ENCODE results near the gene EFR3B.
"Not testable (repeated sequence)": the region's sequence is repeated elsewhere in the genome, so short reads cannot be mapped to it uniquely, and the experiment has no call there.

Gene EFR3B

GRCh38 chr2:25149646-25150045, 107.8 kb downstream of the EFR3B start:
- no peak for DNase-seq (ENCODE audit: low read depth in 2 of 2)

GRCh38 chr2:25150993-25151392, 109.1 kb downstream of the EFR3B start:
- not testable (repeated sequence) for DNase-seq (ENCODE audit: low read depth in 2 of 2)

DNA sequence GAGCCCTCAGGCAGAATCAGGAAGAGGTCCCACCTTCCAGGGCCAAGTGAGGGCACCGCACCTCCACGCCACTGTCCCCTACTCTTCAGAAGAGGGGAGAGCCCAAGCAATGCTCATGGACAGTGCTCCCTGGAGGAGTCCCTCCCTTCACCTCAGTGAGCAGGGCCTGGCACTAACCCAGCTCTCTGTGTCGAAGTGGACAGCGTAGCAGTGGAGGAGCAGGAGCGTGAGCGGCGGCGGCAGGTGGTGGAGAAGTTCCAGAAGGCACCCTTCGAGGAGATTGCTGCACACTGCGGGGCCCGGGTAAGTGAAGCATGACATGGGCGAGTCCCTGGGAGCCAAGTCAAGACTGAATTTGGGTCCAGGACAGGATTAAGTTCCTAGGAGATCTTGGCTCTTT, 109.8 kb downstream of the EFR3B start:
- no peak for DNase-seq (ENCODE audit: low read depth in 2 of 2)

- DNase-seq (ENCODE audit: low read depth in 2 of 2) = no peak
Observed at GRCh38 chr2:25155401-25155800, 113.5 kb downstream of the EFR3B start.

DNA sequence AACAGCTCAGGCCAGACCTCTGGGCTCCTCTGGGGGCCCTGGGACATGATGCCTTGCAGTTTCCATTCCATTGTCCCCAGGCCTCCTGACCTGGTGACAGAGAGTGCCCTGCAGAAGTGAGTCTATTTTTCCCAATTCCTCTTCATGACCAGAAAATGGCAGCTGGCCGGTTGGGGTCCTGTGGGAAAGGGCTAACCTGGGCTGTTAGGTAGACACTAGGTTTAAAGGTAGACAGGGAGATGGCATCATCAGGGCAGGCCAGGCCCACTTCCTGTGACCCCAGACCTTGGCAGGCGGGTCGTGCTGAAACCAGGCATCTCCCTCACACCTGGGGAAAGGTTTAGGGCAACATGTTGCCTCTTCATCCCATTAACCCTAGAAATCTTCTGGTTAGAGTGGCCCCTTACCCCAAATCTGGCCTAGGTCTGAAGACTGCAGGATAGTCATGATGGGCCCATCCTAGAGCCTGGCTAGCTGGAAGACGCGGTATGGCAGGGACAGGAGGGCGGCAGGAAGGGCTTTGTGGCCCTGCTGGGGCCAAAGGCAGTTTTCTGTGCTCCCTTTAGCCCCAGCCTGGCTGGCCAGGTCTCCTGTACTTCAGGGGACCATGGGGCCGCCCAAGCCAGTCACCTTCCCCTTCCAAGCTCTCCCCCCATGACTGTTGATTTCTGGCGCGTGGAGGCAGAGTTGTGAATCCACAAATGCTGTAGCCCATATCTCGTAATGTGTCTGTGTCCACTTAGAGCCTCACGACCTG, 116.4 kb downstream of the EFR3B start:
- DNase-seq (ENCODE audit: low read depth in 2 of 2) = no peak

GRCh38 chr2:25159949-25160348, 118.1 kb downstream of the EFR3B start:
- no peak for DNase-seq (ENCODE audit: low read depth in 2 of 2)

- DNase-seq (ENCODE audit: low read depth in 2 of 2) = no peak
Observed at GRCh38 chr2:25160376-25160775, 118.5 kb downstream of the EFR3B start.

- peak; percentile 46 to 61 for DNase-seq (ENCODE audit: low read depth in 2 of 2)
Observed at GRCh38 chr2:25161055-25161781, 119.3 kb downstream of the EFR3B start.

GRCh38 chr2:25162061-25162460, 120.2 kb downstream of the EFR3B start:
- DNase-seq (ENCODE audit: low read depth in 2 of 2) = not testable (repeated sequence)

DNA sequence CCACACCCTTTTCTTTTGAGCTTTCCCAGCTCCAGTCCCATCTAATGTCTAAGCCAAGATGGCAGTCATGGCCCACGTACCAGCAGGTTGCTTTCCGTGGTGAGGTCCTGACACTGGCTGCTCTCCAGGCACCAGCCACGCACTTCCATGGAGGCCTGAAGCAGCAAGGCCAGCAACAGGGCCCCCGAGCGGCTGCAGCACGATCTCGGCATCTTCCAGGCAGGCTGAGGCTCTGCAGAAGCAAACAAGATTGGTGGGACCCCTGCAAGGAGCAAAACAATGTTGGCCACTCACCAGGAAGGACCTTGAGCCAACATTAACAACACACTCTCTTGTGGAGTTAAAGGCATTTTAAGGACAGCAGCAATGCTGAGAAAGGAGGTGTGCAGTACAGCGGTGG, 122.7 kb downstream of the EFR3B start:
- no peak for DNase-seq (ENCODE audit: low read depth in 2 of 2)

- DNase-seq (ENCODE audit: low read depth in 2 of 2) = peak; percentile 13 to 18
Observed at GRCh38 chr2:25165992-25166875, 124.4 kb downstream of the EFR3B start.

- DNase-seq (ENCODE audit: low read depth in 2 of 2) = peak in 1 of 2 donors; percentile 10
Observed at GRCh38 chr2:25168256-25169072, 126.6 kb downstream of the EFR3B start, which contains the start of gene POMC. Gene POMC (minus strand): TSS chr2:25168580. CDS start chr2:25164772, 3,808 bp downstream.

DNA sequence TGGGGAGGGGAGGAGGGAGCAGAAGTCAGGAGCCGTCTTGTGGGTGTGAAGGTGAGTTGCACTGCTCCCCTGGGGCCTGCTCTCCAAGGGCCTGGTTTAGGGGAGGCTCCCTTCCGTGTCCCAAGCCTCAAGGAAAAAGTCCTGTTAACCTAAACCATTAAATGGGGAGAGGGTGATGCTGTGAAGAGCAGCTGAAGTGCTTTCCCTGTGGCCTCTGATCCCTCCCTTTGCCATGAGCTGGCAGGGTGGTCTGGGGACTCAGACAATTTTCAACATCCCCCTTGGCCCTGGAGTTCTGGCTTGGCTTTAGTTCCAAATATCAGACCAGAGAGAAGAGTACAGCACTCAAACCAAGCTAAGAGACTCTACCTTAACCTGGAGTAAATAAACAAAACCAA, 127.2 kb downstream of the EFR3B start:
- DNase-seq (ENCODE audit: low read depth in 2 of 2) = no peak

DNA sequence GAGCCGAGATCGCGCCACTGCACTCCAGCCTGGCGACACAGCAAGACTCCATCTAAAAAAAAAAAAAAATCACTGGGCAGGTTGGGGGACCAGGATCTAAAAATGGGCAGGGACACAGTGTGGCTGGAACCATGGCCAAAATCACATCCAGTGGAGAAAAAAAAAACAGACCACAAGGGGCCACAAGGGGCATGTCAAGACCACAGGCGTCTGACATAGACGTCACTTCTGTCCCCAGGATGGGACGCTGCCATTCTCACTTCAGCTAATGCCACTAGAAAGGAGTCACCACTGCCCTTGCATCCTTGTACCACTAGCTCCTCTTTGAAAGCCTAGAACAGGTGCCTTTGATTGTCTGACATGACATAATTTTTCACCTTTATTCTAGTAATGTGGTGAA, 129.0 kb downstream of the EFR3B start:
- DNase-seq (ENCODE audit: low read depth in 2 of 2) = no peak

DNA sequence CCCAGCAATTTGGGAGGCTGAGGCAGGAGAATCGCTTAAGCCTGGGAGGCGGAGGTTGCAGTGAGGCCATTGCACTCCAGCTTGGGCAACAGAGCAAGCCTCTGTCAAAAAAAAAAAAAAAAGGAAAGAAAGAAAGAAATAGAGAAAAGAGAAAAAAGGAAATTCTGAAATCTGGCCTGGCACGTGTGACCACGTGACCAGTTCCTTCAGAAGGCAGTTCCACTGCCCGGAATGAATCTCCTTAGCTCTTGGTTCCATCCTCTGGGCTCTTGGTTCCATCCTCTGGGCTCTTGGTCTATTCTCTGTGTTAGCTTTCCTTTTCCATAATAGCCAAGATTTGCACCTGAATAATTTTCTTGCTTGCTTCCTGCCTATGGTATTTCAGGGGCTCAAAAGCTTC, 131.8 kb downstream of the EFR3B start:
- no peak for DNase-seq (ENCODE audit: low read depth in 2 of 2)

GRCh38 chr2:25174192-25174861, 132.5 kb downstream of the EFR3B start:
- no peak for DNase-seq (ENCODE audit: low read depth in 2 of 2)

DNA sequence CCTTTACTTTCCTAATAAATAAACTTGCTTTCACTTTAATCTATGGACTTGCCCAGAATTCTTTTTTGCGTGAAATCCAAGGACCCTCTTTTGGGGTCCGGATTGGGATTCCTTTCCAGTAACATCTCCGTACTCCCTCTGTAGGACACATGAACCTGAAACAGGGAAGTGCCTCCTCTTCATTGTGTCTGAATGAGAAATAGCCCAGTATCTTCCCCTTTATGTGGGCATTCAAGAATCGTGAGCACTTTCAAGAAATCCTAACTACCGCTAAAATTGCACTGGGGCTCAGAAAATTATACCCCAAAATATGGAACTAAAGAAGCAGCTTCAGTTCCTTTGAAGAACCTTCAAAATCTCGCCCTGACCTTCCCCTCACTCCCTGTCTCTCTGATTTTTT, 134.3 kb downstream of the EFR3B start:
- DNase-seq (ENCODE audit: low read depth in 2 of 2) = no peak

DNA sequence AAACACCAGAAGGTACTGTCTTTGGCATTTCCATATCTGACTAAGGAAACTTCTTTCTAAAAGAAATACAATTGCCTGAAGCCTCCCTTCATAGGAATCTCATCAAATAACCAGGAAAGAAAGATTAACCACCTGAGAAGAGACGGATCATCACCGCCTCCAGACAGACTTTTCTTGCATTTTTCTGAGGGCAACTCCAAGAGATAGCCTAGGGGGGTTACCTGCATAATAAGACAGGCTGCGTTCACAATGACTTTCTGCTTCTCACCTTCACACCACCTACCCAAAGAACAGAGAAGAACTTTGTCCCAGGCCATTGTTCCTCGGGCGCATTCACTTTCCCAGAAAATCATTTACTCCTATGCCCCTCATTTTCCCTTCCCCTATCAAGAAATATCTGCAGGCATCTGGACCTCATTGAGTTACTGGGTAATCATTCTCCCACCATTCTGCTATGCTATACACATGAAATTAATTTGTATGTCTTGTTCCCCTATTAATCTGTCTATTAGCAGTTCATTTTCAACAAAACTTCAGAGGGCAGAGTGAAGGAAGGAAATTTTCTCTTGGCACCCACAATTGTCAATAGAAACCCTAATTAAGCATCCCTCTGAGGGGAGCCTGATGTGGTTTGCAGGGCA, 134.8 kb downstream of the EFR3B start:
- no peak for DNase-seq (ENCODE audit: low read depth in 2 of 2)

- no peak for DNase-seq (ENCODE audit: low read depth in 2 of 2)
Observed at GRCh38 chr2:25177211-25177611, 135.3 kb downstream of the EFR3B start.

DNA sequence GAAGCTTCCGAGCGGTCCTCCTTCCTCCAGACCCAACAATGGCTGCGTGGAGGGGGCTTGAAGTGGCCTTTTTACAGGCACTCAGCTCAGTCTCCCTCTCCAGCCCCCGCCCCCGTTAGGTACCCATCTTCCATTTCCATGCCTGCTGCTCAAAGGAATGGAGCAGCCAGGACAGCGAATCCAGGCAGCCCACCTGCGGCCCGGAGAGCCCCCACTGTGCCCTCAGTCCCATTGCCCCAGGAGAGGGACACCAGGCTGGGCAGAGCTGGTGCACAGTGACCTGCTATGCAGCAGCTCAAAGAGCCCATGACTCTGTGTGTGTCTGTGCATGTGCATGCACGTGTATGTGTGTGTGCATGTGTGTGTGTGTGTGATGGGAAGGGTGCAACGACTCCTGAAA, 137.1 kb downstream of the EFR3B start:
- no peak for DNase-seq (ENCODE audit: low read depth in 2 of 2)

Measured in activated CD4-positive, alpha-beta T cell treated with anti-CD3 and anti-CD28 coated beads for 24 hours (primary cell).